Stomach (tissue), 9 donors: ENCODE measurements around the gene SLC7A4. TPM values are rescaled to one million over a fixed set of nuclear protein-coding genes. Genes with fewer than 3 reads are reported as not detected.

Experiments
- DNase-seq, 2 donors: peaks; one replicate each; pipeline versions ENCODE4 v3.0.0 to v3.0.0-alpha.2; 2013 to 2019
- H3K27ac ChIP-seq, 5 donors: fragments of 200-600 bp in 4 of 5; sonication (generic) in 4 of 5; one replicate each; pipeline ENCODE4 v1.5.1; 2013 to 2019; ENCODE audit warnings: mild to moderate bottlenecking in 1 of 5, moderate library complexity in 1 of 5
- H3K27me3 ChIP-seq, 3 donors: fragments of 200-600 bp; sonication (generic); one replicate each; pipeline ENCODE4 v1.5.1; 2017 to 2019; ENCODE audit warnings: mixed run types in 1 of 3
- H3K36me3 ChIP-seq, 4 donors: fragments of 200-600 bp; sonication (generic); 1 replicate in 3 of 4; 2 replicates in 1 of 4; pipeline ENCODE4 v1.5.1; 2016 to 2019
- H3K4me1 ChIP-seq, 4 donors: fragments of 200-600 bp; sonication (generic); one replicate each; pipeline ENCODE4 v1.5.1; 2016 to 2019
- H3K4me3 ChIP-seq, 4 donors: fragments of 200-600 bp; sonication (generic) in 3 of 4; one replicate each; pipeline ENCODE4 v1.5.1; 2016 to 2019; ENCODE audit warnings: mild to moderate bottlenecking in 1 of 4
- H3K9me3 ChIP-seq, 4 donors: fragments of 200-600 bp; sonication (generic); one replicate each; pipeline ENCODE4 v1.5.1; 2016 to 2019
- CTCF ChIP-seq, 7 experiments: fragments of 450-650 bp in 4 of 7; fragments of 200-600 bp in 3 of 7; sonication (generic) in 3 of 7; IDR thresholded peaks; one replicate each; pipeline ENCODE4 v1.5.1; 2016 to 2019; ENCODE audit warnings: antibody characterized with exemption in 7 of 7, control low read depth in 2 of 7, mild to moderate bottlenecking in 1 of 7
- EP300 ChIP-seq: sonication (generic); formaldehyde crosslinking; IDR thresholded peaks from one replicate; pipeline ENCODE4 v1.6.1; 2017; ENCODE audit warnings: antibody characterized with exemption
- POLR2A ChIP-seq, 4 donors: fragments of 450-650 bp; IDR thresholded peaks; one replicate each; pipeline ENCODE4 v1.6.1; 2016; ENCODE audit warnings: antibody characterized with exemption in 4 of 4, control low read depth in 2 of 4, mild to moderate bottlenecking in 1 of 4, moderate library complexity in 1 of 4
- POLR2AphosphoS5 ChIP-seq, 3 donors: sonication (generic); formaldehyde crosslinking; IDR thresholded peaks; one replicate each; pipeline ENCODE4 v1.6.1; 2016; ENCODE audit warnings: antibody characterized with exemption in 3 of 3
- WGBS, 5 donors: extraction: QIAGEN DNeasy Blood & Tissue Kit in 3 of 5; methylation state at CpG; one replicate each; pipeline versions ENCODE4 v1.1.5 to v1.1.7; 2013 to 2018; 5-methylcytosine and 5-hydroxymethylcytosine counted together
- intact Hi-C: fragments of 100-400 bp; cut with DNase I; formaldehyde crosslinking; loops from one replicate; pipeline ENCODE4 v1.15.1; 2023; ENCODE audit warnings: low total_unique reads
- polyA plus RNA-seq, 3 donors: library from polyadenylated mRNA; stranded (reverse); fragments of 200-250 nt; gene quantifications; one replicate each; pipeline ENCODE4 v1.2.3, GENCODE V29; 2013
- total RNA-seq, 5 donors: library from RNA; depleted of rRNA; stranded (reverse); fragments of >200 nt; gene quantifications; one replicate each; pipeline versions ENCODE4 v1.1.0 to v1.2.3, GENCODE V29; 2014 to 2016
- donor health status: healthy with polysubstance abuse.
- donor health status: Bipolar disorder and iron deficiency.
- donor health status: healthy.

The SLC7A4 gene
- total and polyA plus RNA-seq, 8 donors: 0.12 to 1.0 (median 0.18) TPM; not detected in 5

- TF ChIP-seq EP300 (no peak), CTCF (IDR thresholded peaks at IDR 0.05) (no peak), POLR2AphosphoS5 (IDR thresholded peaks at IDR 0.05) (no peak), POLR2A (IDR thresholded peaks at IDR 0.05) (no peak)
- no peak for DNase-seq
- WGBS, 5 donors: 45 to 75% (median 64%) methylated on average over 13 to 17 of the region's 17 CpGs
- intact Hi-C loops: no loop called here
- no peak overlapping the region for H3K4me3 ChIP-seq
- H3K4me1 ChIP-seq: no peaks in the 10 kb centered on the region
- H3K27ac ChIP-seq: no peak overlapping the region
- no peaks in the 10 kb centered on the region for H3K27me3 ChIP-seq
- peaks cover 37 to 94% (median 83%) of the 10 kb centered on the region in 4 donors for H3K36me3 ChIP-seq
- H3K9me3 ChIP-seq: no peaks in the 10 kb centered on the region
Observed at GRCh38 chr22:20989323-20990138, 42.8 kb downstream of the SLC7A4 start.

GRCh38 chr22:20988573-20989322, 43.6 kb downstream of the SLC7A4 start:
- 88 to 94% (median 91%) methylated on average over 15 to 16 of the region's 16 CpGs for WGBS, 5 donors
- no peak overlapping the region for H3K27ac ChIP-seq
- TF ChIP-seq CTCF (IDR thresholded peaks at IDR 0.05): no peak
- no peak for TF ChIP-seq POLR2AphosphoS5 (IDR thresholded peaks at IDR 0.05)
- TF ChIP-seq EP300: no peak
- TF ChIP-seq POLR2A (IDR thresholded peaks at IDR 0.05): no peak
- H3K9me3 ChIP-seq: no peaks in the 10 kb centered on the region
- H3K4me3 ChIP-seq: no peak overlapping the region
- peaks cover 37 to 94% (median 80%) of the 10 kb centered on the region in 4 donors for H3K36me3 ChIP-seq
- intact Hi-C loops: no loop called here
- H3K4me1 ChIP-seq: peaks cover 0 to 6% (median 3%) of the 10 kb centered on the region in 4 donors
- DNase-seq: no peak
- no peaks in the 10 kb centered on the region for H3K27me3 ChIP-seq

GRCh38 chr22:20987375-20987774, 45.0 kb downstream of the SLC7A4 start:
- intact Hi-C loops: no loop called here
- WGBS, 5 donors: 92 to 94% (median 94%) methylated on average over 14 of the region's 14 CpGs
- peaks cover 29 to 84% (median 67%) of the 10 kb centered on the region in 4 donors for H3K36me3 ChIP-seq

More at GRCh38 chr22:20987375-20987774, 45.0 kb downstream of the SLC7A4 start:
- DNase-seq: no peak
- H3K4me3 ChIP-seq: no peak overlapping the region
- TF ChIP-seq POLR2AphosphoS5 (IDR thresholded peaks at IDR 0.05) (no peak), EP300 (no peak), POLR2A (IDR thresholded peaks at IDR 0.05) (no peak), CTCF (IDR thresholded peaks at IDR 0.05) (no peak)
- H3K27ac ChIP-seq: no peak overlapping the region
- H3K27me3 ChIP-seq: no peaks in the 10 kb centered on the region
- H3K9me3 ChIP-seq: no peaks in the 10 kb centered on the region
- H3K4me1 ChIP-seq: peaks cover 11 to 20% (median 16%) of the 10 kb centered on the region in 4 donors
